Hepatic stellate cell (primary cell): ENCODE data around the gene RPL36A.

Experiments used
- DNase-seq: peaks from one replicate; pipeline ENCODE4 v3.0.0; 2011; ENCODE audit warnings: low spot score

RPL36A gene

GRCh38 chrX:101390664-101391525 is at the start of gene RPL36A:
Gene RPL36A, plus strand, starts transcription at chrX:101391011. Its CDS starts 33 bp downstream, at chrX:101391044.
- DNase-seq: peak; percentile 67

DNA sequence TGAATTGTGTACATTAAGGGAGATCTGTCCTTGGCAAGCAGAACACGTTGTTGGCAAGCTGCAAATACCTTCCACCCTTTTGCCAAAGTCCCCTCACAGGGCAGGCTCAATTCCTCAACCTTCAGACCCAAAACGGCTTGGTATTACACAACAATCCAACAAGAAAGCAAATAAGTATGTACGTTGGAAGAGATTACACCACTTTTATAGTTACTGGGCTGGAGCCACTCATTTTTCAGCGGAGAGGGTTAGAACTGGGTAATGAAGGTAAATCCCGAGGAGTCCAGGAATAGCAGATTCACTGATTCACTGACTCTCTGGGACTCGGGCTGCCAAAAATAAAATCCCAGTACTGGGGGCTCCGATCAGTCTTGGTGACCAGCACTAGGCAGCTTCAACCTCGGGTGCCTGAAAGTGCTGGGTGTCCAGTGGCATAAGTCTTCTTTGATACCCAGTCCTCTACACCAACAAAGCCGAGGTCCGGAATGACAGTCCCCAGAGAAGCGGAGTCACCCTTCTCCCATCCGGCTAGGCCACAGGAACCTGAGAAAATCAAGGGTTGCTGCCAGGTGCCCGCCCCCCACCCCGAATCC is 42.9 kb upstream of the RPL36A start:
- DNase-seq: peak; percentile 19

GRCh38 chrX:101348452-101349192 is 42.2 kb upstream of the RPL36A start, which contains the start of gene TIMM8A:
Gene TIMM8A, minus strand, starts transcription at chrX:101348742. Its CDS starts 78 bp downstream, at chrX:101348664.
- DNase-seq: peak; percentile 75

DNA sequence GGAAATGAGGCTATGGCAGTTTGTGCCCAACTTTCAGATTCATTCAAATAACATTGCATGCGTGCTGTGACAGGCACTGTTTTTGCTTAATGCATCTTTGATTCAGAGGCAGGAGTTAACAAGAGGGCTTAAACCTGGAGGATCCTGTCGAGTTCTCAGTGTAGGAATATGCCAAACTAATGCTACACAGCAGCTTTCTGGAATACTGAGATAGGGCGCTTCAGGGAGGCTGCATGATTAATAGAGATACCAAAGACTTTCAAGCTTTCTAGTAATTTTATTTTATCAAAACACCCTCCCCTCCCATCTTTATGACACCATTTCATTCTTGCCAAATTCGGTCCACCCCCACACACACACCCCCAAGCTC is 41.6 kb upstream of the RPL36A start:
- no peak for DNase-seq

GRCh38 chrX:101357166-101357795 is 33.5 kb upstream of the RPL36A start:
- DNase-seq: no peak

DNA sequence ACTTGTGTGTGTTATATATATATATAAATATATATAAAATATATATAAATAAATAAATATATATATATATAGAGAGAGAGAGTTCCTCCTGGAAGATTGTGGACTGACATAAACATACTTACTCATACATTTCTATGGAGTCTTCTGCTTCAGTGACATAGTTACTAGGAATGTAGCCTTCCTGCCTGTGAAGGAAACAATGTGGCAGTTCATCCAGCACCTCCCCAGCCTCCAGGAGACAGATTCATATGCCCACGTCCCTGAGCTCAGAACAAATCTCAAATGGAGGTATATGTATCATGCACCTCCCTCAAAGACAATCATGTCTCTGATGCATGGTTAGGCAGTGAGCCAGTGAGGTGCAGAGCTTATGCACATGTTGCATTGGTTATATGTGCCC is 30.8 kb upstream of the RPL36A start:
- DNase-seq: no peak

- no peak for DNase-seq
These were observed 30.4 kb upstream of the RPL36A start for GRCh38 chrX:101360390-101360789.

- DNase-seq: no peak
These were observed 28.7 kb upstream of the RPL36A start for GRCh38 chrX:101362116-101362515.

DNA sequence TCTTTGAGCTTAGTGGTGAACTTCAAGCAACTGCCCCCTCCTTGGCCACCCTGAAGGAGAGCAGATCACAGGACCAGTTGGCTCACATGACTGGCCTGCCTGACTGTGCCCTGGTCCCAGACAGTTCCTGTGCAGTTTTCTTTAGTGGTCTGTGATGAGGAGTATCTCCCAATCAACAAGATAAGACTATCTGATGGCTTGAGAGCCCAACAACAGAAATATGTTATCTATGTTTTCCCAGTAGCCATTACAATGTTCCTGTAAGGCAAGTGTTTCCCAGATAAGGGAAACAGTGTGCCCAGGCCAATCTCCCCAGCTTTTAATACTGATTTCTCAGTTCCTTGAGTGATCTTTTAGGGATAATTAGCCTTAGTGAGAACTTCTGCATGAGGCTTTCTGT is 28.1 kb upstream of the RPL36A start:
- no peak for DNase-seq

- no peak for DNase-seq
These were observed 25.5 kb upstream of the RPL36A start for GRCh38 chrX:101365301-101365795.

GRCh38 chrX:101368800-101369199 is 22.0 kb upstream of the RPL36A start:
- DNase-seq: no peak

GRCh38 chrX:101369687-101370086 is 21.1 kb upstream of the RPL36A start:
- DNase-seq: no peak

DNA sequence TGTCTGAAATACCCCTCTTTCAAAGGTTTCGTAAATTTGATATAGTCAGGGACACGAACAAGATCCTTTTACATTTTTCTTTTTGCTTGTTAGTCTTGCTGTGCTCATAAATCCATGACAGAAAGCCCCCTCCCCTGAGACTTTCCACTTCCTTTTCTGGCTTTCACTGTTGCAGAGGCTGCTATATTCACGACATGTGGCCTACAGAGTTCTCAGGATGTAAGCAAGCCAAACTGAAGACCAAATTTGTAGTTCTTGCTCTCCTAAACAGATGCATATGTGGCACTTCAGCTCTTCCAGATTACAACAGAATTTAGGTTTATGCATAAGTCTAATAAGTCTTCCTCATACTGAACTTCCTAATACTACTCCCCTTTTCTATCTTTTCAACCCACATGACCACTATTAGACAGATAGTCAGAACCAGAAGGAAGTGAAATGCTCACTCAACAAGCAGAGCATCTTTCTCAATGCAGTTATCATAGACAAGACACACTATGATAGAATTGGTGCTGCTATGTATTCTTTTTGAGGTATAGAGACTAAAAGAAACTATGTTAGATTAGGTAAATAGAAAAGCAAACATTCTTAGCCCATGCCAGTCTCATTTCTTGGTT is 19.8 kb upstream of the RPL36A start:
- no peak for DNase-seq

DNA sequence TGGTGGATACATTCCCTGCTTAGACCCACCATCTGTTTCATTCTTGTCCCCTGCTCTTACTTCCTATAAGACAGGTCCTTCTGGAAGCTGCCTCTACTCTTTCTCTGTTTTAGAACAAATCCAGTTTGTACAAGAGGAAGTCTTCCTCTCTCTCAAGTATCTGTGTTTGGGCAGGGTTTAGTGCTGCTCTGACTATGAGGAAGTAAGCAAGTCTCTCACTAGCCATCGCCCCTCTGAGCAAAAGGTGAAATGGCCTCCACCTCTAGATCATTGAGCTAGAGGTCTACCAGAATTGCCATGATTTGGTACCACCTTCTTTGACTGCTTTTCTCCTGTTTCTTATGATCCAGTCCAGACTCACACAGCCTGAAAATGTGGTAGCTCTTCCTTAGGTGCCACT is 13.3 kb upstream of the RPL36A start:
- DNase-seq: no peak

DNA sequence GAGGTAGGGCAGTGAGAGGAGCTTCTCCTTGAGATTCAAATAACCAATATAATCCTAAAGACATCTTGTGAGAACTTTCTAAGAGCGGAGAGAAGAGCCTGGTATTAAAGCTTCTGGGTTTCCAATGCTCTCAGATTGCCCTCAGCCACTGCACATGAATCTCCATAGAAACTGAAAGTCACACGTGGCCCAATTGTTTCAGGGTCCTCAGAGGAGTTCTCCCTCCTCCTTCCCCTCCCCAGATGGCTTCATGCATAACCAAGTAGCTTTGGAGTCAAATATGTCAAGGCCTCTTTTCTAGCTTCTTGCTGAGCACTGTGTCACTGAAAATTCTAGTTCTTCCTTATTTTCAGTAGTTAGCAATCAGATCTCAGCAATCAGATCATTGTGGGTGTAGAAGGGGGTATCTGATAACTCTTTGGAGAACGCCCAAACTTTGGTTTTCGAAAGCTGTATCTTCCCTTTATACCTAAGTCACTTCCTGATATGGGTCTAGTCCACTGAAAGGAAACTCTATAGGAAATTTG is 7.1 kb upstream of the RPL36A start:
- no peak for DNase-seq

GRCh38 chrX:101385026-101385684 is 5.7 kb upstream of the RPL36A start:
- DNase-seq: no peak

- no peak for DNase-seq
These were observed 4.8 kb upstream of the RPL36A start, which contains the start of gene BTK for GRCh38 chrX:101385795-101386541. Gene BTK, minus strand, starts transcription at chrX:101386191. Its CDS starts 10,907 bp downstream, at chrX:101375284.

- no peak for DNase-seq
These were observed 4.3 kb upstream of the RPL36A start for GRCh38 chrX:101386542-101386885.

DNA sequence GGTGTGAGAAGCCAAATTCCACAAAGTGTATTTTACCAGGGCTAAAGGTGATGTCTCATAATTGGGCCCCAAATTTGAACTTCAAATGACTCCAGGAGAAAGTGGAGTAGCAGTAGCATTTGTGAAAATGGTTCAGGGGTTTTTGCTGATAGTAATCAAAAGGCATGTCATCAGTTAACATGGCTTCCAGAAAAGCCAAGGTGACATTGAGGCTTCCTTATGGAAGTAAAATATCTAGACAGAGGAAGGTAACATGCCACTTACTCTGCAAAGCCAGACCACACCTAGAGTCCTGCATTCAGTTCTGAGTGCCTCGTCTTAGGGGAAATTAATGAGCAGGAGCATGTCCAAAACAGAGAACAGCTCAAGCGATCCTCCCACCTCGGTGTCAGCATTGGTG is 2.2 kb upstream of the RPL36A start:
- no peak for DNase-seq

DNA sequence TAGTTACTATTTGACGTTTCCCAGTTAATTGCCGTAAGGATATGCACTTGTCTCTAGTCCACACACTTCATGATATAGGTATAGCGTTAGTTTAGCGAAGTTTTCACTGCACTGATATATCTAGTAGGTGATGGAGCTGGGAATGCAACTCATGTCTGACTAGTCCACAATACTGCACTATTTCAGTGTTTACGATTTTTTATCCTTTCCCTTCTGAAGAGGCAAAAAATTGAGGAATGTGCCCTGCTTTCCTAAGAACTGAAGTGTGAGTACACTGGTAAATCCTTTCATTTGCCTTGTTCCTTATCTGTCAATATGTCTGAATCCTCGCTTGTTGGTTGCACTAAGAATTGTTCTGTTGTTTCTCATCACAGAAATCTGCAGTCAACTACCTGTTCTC is 1.0 kb downstream of the RPL36A start:
- no peak for DNase-seq
